Measurements from ENCODE around the gene CAND2.

The CAND2 gene

DNA sequence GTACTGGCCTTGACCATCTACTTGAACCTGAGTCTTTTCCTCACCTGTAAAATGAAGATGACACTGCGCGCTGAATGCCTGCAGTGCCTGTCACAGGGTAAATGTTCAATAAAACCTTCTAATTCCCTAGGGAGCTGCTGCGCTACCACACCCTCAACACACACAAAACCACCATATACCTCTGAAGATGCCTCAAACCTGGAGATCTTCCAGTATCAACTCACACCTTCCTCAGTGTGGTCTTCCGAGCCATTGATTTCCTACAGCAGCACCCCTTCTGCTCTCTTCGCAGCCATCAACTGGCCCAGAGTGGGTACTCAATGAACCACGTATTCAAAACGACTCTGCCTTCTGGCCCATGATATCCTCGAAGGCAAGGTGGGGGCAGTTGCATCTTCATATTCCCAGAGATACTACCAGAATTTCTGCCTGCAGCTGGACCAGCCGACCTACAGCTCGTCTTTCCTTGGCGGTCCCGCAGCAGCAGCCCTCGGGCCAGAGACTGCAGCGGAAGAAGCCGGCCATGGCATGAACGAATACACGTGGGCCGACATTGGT is 44.2 kb downstream of the CAND2 start:
- ChIA-PET POLR2A (interaction anchor here (0.6 to 2.1 kb wide), 5 partner anchors 8 to 158 kb away, joined by 3 to 7 read pairs (median 4); no protein-coding TSS in a partner anchor), CTCF (interaction anchor here (0.6 to 4.6 kb wide), 19 partner anchors 11 to 165 kb away, joined by 3 to 85 read pairs (median 7); partner anchors contain the start of gene CAND2)
- no peak for TF ChIP-seq CTCF (IDR thresholded peaks at IDR 0.05; ENCODE audit: insufficient read depth, low read length, missing control alignments)
- peak overlapping the region; percentile 98 for H3K4me3 ChIP-seq (ENCODE audit: low read depth, low read length)
- DNase-seq (ENCODE audit: low read depth, low spot score): no peak

GRCh38 chr3:12841149-12841969 is 44.9 kb downstream of the CAND2 start, which contains the start of gene RPL32:
Gene RPL32, minus strand, starts transcription at chr3:12841565. Its CDS starts 1,328 bp downstream, at chr3:12840237.
- peak; percentile 66 for TF ChIP-seq CTCF (IDR thresholded peaks at IDR 0.05; ENCODE audit: insufficient read depth, low read length, missing control alignments)
- POLR2A ChIA-PET: interaction anchor here (0.6 to 2.1 kb wide), 5 partner anchors 8 to 159 kb away, joined by 3 to 7 read pairs (median 4); no protein-coding TSS in a partner anchor
- peak within 1 kb of the TSS; percentile 98 for H3K4me3 ChIP-seq (ENCODE audit: low read depth, low read length)
- DNase-seq (ENCODE audit: low read depth, low spot score): peak; percentile 83
- CTCF ChIA-PET: interaction anchor here (0.6 to 4.6 kb wide), 43 partner anchors 11 to 283 kb away, joined by 3 to 85 read pairs (median 5); partner anchors contain the start of genes CAND2 and RAF1

- DNase-seq (ENCODE audit: low read depth, low spot score): no peak
- CTCF ChIA-PET: interaction anchor here (0.7 to 4.6 kb wide), 39 partner anchors 11 to 283 kb away, joined by 3 to 85 read pairs (median 5); partner anchors contain the start of genes CAND2 and RAF1
- 0 out of 2 replicates have a peak overlapping the region, but pooled peaks have one; percentile 21 for H3K4me3 ChIP-seq (ENCODE audit: low read depth, low read length)
- POLR2A ChIA-PET: interaction anchor here (0.7 to 2.1 kb wide), 3 partner anchors 9 to 12 kb away, joined by 3 to 7 read pairs (median 5); no protein-coding TSS in a partner anchor
- no peak for TF ChIP-seq CTCF (IDR thresholded peaks at IDR 0.05; ENCODE audit: insufficient read depth, low read length, missing control alignments)
These were observed 45.5 kb downstream of the CAND2 start for GRCh38 chr3:12841970-12842328.

GRCh38 chr3:12842469-12842868 is 46.0 kb downstream of the CAND2 start:
- CTCF ChIA-PET: interaction anchor here (0.7 to 4.6 kb wide), 26 partner anchors 10 to 241 kb away, joined by 3 to 85 read pairs (median 5); partner anchors contain the start of genes CAND2 and RAF1
- no peak for TF ChIP-seq CTCF (IDR thresholded peaks at IDR 0.05; ENCODE audit: insufficient read depth, low read length, missing control alignments)
- H3K4me3 ChIP-seq (ENCODE audit: low read depth, low read length): no peak overlapping the region
- no peak for DNase-seq (ENCODE audit: low read depth, low spot score)
- POLR2A ChIA-PET: interaction anchor here (2.1 kb wide), 1 partner anchor 9 kb away, joined by 7 read pairs; no protein-coding TSS in a partner anchor

- no peak overlapping the region for H3K4me3 ChIP-seq (ENCODE audit: low read depth, low read length)
- ChIA-PET POLR2A (no interaction called here), CTCF (interaction anchor here (1.0 to 1.5 kb wide), 3 partner anchors 8 to 45 kb away, joined by 3 read pairs; no protein-coding TSS in a partner anchor)
- TF ChIP-seq CTCF (IDR thresholded peaks at IDR 0.05; ENCODE audit: insufficient read depth, low read length, missing control alignments): no peak
- no peak for DNase-seq (ENCODE audit: low read depth, low spot score)
These were observed 49.3 kb downstream of the CAND2 start for GRCh38 chr3:12845811-12846210.
